AG08395 (cell line): Measurements from ENCODE around the gene GLB1L.
A peak's percentile ranks its signal among the peaks of the same experiment; 100 is the strongest.

Experiments
- DNase-seq: peaks from one replicate; pipeline ENCODE4 v3.0.0; 2012; ENCODE audit warnings: mixed read lengths, low spot score

Gene GLB1L

GRCh38 chr2:219221957-219222518 lies 23.2 kb downstream of the GLB1L start:
- DNase-seq, result no peak

GRCh38 chr2:219220652-219221402 lies 24.4 kb downstream of the GLB1L start:
- DNase-seq, result no peak

- DNase-seq, result no peak
Observed at GRCh38 chr2:219219784-219220532, 25.3 kb downstream of the GLB1L start.

- peak; percentile 96 for DNase-seq
Observed at GRCh38 chr2:219218732-219219701, 26.2 kb downstream of the GLB1L start, which contains the start of gene ABCB6. TSS of gene ABCB6 (minus strand) at chr2:219218958. CDS start at chr2:219218673, 285 bp downstream.

GRCh38 chr2:219218217-219218731 lies 27.0 kb downstream of the GLB1L start:
- peak; percentile 71 for DNase-seq

GRCh38 chr2:219216535-219216915 lies 28.7 kb downstream of the GLB1L start:
- no peak for DNase-seq

- no peak for DNase-seq
Observed at GRCh38 chr2:219215871-219216534, 29.2 kb downstream of the GLB1L start.

- DNase-seq, result no peak
Observed at GRCh38 chr2:219214786-219215185, 30.5 kb downstream of the GLB1L start.

GRCh38 chr2:219214141-219214540 lies 31.1 kb downstream of the GLB1L start:
- no peak for DNase-seq

GRCh38 chr2:219213486-219214071 lies 31.7 kb downstream of the GLB1L start:
- DNase-seq, result no peak

- DNase-seq, result no peak
Observed at GRCh38 chr2:219213026-219213415, 32.2 kb downstream of the GLB1L start.

- DNase-seq, result no peak
Observed at GRCh38 chr2:219210886-219211362, 34.3 kb downstream of the GLB1L start.

GRCh38 chr2:219210196-219210885 lies 34.9 kb downstream of the GLB1L start:
- no peak for DNase-seq

GRCh38 chr2:219209236-219210195 lies 35.7 kb downstream of the GLB1L start:
- DNase-seq, result no peak

GRCh38 chr2:219207884-219208740 lies 37.1 kb downstream of the GLB1L start:
- peak; percentile 37 for DNase-seq

- DNase-seq, result no peak
Observed at GRCh38 chr2:219207134-219207883, 37.9 kb downstream of the GLB1L start.
